SKM-1 (cell line): Measurements from ENCODE around the gene MAX.
"Not testable (repeated sequence)": the region's sequence is repeated elsewhere in the genome, so short reads cannot be mapped to it uniquely, and the experiment has no call there.

ENCODE experiments used
- DNase-seq: peaks from one replicate; lab custom pipeline; 2025; ENCODE audit not compliant: unreplicated experiment; lab: John Stamatoyannopoulos, UW

Gene MAX

GRCh38 chr14:65106316-65106715 is 4.0 kb upstream of the MAX start:
- DNase-seq: no peak

DNA sequence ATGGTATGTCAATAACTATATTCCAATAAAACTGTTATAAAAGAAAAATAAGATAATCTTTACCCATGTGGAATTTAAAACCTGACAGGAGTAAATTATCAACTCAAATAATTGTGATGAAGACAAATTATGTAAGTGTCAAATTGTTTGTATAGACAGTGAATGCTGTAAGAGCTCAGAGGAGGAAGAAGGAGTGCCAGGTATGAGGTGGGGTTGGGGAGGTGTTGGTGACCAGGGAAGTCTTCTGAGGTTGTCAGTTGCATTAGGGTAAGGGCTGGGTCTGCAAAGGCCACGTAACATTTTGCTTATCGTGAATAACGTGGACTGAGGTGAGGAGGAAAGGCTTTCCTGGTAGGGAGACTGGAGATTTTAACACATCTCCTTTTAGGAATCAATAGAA is 2.5 kb upstream of the MAX start:
- DNase-seq: no peak

DNA sequence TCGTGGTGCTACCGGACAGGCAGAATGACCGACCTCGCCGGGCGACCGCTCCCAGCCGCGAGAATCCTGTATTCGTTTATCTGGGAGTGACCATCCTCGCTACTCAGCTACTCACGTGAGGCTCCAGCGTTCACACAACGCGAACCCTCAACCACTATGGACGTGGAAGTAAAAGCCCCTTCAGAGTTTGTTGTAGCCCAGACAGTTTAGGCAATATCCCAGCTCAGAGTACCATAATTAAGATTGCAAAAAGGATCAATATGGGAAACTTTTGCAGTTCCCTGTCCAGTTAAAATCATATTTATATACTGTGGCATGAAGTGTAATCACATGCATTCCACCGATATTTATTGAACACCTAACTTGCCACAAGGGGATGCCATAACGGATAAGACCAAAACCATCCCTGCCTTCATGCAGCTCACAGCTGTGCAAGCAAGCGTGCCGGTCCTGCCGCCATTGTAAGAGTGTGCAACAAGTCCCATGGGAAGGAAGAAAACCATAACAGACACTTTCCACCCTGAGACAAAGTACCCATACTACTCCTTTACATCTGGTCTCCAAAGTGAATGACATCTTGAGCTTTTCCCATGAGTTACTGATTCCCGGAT is 938 bp upstream of the MAX start:
- DNase-seq: no peak

DNA sequence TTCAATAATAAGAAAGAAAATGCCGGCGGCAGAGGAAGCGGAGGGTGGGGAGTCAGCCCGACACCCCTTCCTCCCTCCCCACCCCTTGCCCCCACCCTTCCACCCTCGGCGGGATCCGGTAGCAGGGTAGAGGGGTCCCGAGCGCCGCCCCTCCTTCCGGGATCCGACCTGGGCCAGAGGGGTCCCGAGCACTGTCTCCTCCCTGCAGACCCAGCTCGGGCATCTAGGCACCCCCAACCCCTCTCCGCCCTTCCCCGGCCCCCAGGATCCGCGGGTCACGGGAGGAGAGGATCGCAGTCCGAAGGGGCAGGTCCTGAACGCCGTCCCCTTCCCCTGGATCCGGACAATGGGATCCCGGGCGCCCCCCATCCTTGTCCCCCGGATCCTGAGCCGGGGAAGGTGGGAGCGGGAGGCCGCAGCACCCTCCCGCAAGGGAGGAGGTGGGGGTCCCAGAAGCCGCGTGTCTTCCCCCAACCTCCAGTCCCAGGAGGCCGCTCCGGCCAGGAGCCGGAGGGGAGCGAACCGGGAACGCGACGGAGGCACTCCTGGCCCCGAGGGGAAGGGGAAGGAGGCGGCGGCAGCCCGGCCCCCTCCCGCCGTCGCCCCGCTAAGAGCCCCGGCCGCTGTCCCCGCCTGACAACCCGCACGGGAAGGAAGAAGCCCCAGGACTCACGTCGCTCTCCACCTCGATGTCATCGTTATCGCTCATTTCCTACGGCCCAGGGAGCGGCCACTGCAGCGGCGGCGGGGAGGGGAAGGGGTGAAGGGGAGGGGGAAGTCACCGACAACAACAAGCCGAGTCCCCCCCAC is 481 bp downstream of the MAX start:
- DNase-seq: no peak

DNA sequence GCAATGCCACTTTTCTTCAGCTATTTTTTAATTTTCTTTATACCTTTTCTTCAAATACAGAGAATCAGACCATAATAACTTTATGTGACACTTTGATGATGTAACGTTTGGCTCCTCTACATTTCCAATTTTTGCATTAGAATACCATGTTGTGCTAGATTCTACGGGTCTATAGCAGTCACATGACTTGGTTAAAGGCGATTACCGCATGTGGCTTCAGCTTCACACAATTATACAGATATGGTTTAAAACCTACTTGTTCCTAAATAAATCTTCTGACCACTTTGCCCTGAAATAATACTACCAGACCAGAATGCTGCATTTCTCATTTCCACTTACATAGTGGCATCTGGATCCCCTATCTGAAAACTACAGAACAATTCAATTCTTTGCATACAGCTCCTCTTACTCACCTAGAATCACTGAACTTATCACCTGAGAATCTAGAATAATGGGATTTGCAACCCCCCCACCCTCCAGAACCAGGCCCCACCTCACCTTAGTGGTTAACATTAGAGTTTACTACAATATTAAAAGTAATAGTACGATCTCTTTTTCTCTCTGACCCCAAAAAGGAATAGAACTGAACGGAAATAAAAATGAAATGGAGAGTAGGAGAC is 1.3 kb downstream of the MAX start:
- no peak for DNase-seq

DNA sequence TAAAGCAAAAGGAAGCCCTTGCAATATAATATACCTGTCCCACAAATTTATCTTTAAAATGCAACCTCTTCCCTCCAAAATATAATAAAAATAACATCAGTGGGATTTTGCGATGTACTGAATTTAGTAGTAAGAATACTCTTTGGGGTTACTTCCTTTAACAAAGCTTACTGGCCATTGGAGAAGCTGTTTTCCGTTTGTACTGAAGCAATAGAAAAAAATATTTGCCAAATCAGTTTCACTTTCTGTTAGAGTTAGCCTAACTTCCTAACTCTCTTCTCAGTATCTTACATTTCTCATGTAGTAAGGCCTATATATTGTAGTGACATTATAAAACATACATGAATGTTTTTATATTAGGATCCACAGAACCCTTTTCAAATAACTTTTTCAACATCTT is 3.7 kb downstream of the MAX start:
- DNase-seq: no peak

DNA sequence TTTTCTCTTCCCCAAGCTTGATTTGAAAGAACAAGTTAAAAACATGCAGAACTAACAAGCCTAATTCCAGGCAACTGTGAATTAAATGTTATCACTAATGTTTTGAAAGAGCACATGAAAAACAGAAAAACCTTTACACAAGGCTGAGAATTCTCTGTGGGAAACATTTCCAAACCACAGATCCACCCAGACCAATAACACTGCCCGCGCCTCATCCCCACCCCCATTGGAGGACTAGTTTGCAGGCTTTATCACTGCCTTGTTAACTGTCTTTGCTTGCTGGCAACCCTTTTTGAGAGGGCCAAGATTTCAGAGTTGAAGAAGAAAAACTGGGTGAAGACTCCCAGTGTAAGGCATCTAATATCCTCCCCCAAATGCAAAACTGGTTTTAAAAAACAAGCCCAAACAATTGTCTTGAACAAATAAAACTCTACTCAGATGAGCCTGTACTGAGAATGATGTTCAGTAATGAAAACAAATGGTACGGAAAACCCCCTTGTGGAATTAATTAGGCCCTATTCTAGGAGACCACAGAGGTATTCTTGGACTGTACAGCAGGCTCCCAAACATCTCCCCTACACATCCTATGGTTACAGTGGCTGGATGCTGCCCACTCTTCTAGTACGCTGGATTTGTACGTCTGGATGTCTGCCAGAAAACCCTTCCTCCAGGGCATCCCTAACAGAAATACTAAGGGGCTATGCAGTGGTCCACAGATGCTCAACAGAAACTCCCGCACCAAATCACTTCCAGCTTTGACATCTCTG is 5.8 kb downstream of the MAX start:
- DNase-seq: no peak

DNA sequence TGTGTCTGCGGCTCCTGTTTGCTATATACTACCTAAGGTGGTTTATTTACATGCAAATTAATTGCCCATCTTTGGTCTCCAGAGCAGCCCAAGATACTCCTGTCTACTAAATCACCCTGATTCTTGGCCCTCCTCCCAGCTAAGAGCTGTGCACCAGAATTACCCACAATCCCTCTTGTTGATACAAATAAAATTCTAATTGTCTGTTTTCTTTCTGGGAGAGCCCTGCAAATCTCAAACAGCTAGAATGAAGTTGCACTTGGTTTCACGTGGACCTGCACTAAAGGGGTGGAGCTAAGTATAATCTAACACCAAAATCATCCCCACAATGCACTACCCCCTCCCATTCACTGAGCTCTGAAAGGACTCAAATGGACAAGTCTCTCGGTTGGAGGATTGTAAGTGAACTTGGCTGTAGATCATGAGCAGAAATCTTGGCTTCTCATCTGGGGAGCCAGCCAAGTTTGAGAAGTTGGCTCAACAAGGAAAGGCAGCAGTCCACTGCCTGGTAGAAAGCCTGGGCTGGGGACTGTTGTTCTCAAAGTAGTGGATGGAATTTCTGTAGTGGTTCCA is 6.6 kb downstream of the MAX start:
- no peak for DNase-seq

GRCh38 chr14:65092349-65092748 is 10.0 kb downstream of the MAX start:
- no peak for DNase-seq

DNA sequence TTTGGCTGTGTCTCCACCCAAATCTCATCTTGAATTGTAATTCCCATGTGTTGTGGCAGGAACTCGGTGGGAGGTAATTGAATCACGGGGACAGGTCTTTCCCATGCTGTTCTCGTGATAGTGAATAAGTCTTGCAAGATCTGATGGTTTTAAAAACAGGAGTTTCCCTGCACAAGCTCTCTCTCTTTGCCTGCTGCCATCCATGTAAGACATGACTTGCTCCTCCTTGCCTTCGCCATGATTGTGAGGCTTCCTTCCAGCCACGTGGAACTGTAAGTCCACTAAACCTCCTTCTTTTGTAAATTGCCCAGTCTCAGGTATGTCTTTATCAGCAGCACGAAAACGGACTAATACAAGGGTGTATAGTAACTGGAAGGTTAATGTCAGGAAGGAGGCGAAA is 14.5 kb downstream of the MAX start:
- not testable (repeated sequence) for DNase-seq

DNA sequence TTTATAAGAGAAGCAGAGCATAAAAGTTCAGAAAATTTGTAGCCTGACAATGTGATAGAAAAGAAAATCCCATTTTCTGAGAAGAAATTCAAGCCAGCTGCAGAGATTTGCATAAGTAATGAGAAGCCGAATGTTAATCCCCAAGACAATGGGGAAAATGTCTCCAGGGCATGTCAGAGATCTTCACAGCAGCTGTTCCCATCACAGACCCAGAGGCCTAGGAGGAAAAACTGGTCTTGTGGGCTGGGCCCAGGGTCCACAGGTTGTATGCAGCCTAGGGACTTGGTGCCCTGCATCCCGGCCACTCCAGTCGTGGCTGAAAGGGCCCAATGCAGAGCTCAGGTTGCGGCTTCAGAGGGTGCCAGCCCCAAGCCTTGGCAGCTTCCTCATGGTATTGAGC is 15.6 kb downstream of the MAX start:
- DNase-seq: not testable (repeated sequence)

GRCh38 chr14:65084554-65085505 is 17.5 kb downstream of the MAX start:
- no peak for DNase-seq

- DNase-seq: no peak
Measured at GRCh38 chr14:65082930-65083329, 19.4 kb downstream of the MAX start.

DNA sequence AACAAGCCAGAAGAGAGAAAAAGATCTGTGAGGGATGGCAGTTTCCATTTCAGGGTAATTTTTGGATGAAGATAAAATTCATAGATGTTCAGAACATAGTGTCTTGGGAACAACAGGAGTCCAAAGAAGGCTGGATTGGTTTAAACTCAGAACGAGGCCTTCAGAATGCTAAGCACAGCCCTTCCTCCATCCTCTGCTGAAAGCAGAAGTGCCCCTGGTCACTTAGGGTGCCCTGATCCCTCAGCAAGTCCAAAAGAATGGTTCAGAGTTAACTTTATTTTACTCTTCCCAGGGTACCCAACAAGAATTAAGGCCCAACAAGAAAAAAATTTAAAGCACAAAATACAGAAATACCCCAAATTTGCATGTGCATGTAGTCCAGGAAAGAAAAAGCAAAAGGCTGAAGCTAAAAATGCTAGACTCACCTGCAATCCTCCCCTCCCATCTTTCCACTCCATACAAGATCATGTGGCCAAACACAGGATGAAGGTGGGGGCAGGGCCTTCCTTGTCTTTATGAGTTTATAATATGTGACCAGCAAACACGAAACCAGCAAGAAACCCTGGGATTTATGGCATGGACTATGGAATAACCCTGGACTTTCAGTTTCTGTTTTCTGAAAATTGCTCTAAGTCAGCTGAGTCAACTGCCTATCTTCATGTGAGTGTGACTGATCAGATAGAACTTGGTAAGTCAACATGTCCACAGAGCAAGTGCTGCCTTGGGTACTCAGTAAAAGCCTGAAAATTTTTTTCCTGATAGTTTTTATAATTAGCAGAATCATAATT is 21.2 kb downstream of the MAX start:
- DNase-seq: no peak

DNA sequence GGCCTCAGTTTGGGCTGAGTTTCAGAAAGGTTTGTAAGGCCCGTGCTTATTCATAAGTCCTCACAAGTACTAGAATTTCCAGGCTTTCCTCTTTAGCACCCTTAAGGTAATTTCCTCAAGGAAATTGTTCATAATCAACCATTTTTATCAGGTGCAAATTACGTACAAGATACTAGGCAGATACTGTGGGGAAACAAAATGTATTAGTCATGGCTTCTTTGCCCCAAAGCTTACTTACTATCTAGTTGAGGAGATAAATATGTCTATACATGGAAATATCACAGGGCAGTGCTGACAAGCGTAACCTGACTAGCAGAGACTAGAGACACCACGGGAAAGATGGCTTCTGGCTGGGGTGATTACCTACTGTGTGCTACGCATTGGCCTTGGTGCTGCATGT is 22.5 kb downstream of the MAX start:
- DNase-seq: no peak

DNA sequence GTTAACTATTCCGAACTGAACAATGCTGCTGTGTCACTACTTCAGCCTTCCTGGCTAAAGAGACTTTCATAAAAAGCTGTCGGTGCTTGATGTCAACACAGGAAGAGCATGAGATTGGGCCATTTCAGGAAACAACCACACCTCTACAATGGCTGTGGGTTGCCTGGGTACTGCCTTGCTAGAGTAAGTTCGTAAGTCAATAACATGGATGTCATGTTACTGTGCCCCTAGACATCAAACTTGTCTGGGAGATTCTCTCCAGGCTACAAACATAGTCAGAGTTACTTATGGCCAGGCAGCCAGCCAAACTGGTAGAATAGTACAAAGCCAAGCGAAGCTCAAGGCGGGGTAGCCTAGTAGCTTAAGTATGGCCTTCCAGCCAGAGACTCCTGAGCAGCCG is 23.1 kb downstream of the MAX start:
- DNase-seq: no peak

DNA sequence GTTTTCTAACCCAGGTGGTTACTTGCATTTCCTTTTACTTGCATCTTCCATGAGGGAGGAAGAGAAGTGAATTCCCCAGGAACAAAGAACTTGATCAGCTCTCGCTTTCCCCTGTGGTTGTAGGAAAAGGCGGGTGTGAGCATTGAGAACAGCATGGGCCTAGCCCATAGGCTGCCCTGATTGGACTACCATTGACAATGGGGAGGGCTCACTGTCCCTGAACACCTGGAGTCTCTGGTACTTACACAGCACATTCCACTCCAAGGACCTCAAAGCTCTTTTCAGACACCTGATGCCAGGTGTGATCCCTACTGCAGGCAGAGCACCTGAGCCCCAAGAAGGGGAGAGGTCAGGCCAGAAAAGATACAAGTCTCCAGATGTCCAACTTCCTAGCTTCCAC is 25.0 kb downstream of the MAX start:
- DNase-seq: no peak

GRCh38 chr14:65075628-65076325 is 26.5 kb downstream of the MAX start:
- no peak for DNase-seq
